Neuronal stem cell (in vitro differentiated cells): ENCODE measurements around the gene GPR156.

Source experiments
- DNase-seq: peaks from one replicate; pipeline ENCODE4 v3.0.0-alpha.2; 2013; ENCODE audit warnings: low spot score
- H2AFZ ChIP-seq: one replicate; pipeline ENCODE4 v1.6.1; 2013; ENCODE audit warnings: mild to moderate bottlenecking, low read length, inconsistent platforms
- H2AK5ac ChIP-seq: 2 replicates; pipeline ENCODE4 v1.6.1; 2013; ENCODE audit warnings: low read depth, mild to moderate bottlenecking, inconsistent platforms, low read length, moderate library complexity, mixed read lengths
- H2BK120ac ChIP-seq: 2 replicates; pipeline ENCODE4 v1.6.1; 2013; ENCODE audit warnings: low read depth, mild to moderate bottlenecking, inconsistent platforms, low read length, moderate library complexity, mixed read lengths
- H2BK12ac ChIP-seq: one replicate; pipeline ENCODE4 v1.6.1; 2013; ENCODE audit warnings: low read length, inconsistent platforms
- H2BK15ac ChIP-seq: 2 replicates; pipeline ENCODE4 v1.6.1; 2013; ENCODE audit warnings: mild to moderate bottlenecking, low read length, inconsistent platforms, mixed read lengths
- H2BK5ac ChIP-seq: one replicate; pipeline ENCODE4 v1.6.1; 2013; ENCODE audit warnings: inconsistent platforms, mild to moderate bottlenecking, low read length, moderate library complexity
- H3K14ac ChIP-seq: one replicate; pipeline ENCODE4 v1.6.1; 2013; ENCODE audit warnings: low read length, inconsistent platforms
- H3K18ac ChIP-seq: 2 replicates; pipeline ENCODE4 v1.6.1; 2013; ENCODE audit warnings: low read length, inconsistent platforms
- H3K23ac ChIP-seq: 2 replicates; pipeline ENCODE4 v1.6.1; 2013; ENCODE audit warnings: low read depth, mild to moderate bottlenecking, mixed read lengths, low read length, inconsistent platforms; ENCODE audit not compliant: poor library complexity
- H3K27ac ChIP-seq: replicated peaks from 3 replicates; pipeline ENCODE4 v1.5.1; 2013; ENCODE audit warnings: low read length, inconsistent platforms
- H3K27me3 ChIP-seq, 3 experiments: 2 replicates each; pipeline ENCODE4 v1.6.1; 2013; ENCODE audit warnings: low read length in 3 of 3, mild to moderate bottlenecking in 2 of 3, inconsistent platforms in 1 of 3, low read depth in 1 of 3, mixed read lengths in 1 of 3, moderate library complexity in 1 of 3; ENCODE audit not compliant: control insufficient read depth in 3 of 3, insufficient read depth in 3 of 3
- H3K36me3 ChIP-seq, 2 donors: replicated peaks in 1 of 2; 2 replicates each; pipeline ENCODE4 v1.6.1; 2013; ENCODE audit warnings: low read length in 2 of 2; ENCODE audit not compliant: control insufficient read depth in 2 of 2, insufficient read depth in 2 of 2
- H3K4ac ChIP-seq: 2 replicates; pipeline ENCODE4 v1.6.1; 2013; ENCODE audit warnings: inconsistent platforms, mild to moderate bottlenecking, low read length, moderate library complexity
- H3K4me1 ChIP-seq, 2 donors: 1 replicate in 1 of 2; 2 replicates in 1 of 2; pipeline ENCODE4 v1.6.1; 2013; ENCODE audit warnings: low read length in 2 of 2, low read depth in 1 of 2; ENCODE audit not compliant: control insufficient read depth in 2 of 2, insufficient read depth in 1 of 2
- H3K4me2 ChIP-seq: one replicate; pipeline ENCODE4 v1.6.1; 2013; ENCODE audit warnings: mild to moderate bottlenecking, low read length, inconsistent platforms; ENCODE audit not compliant: insufficient read depth, poor library complexity, severe bottlenecking
- H3K4me3 ChIP-seq, 2 donors: 2 replicates each; pipeline ENCODE4 v1.5.1; 2013; ENCODE audit warnings: low read length in 2 of 2, mild to moderate bottlenecking in 2 of 2, inconsistent platforms in 1 of 2, moderate library complexity in 1 of 2
- H3K79me1 ChIP-seq: one replicate; pipeline ENCODE4 v1.6.1; 2013; ENCODE audit warnings: low read depth, mild to moderate bottlenecking, inconsistent platforms, low read length, moderate library complexity
- H3K9ac ChIP-seq: one replicate; pipeline ENCODE4 v1.6.1; 2013; ENCODE audit warnings: mild to moderate bottlenecking, low read depth, low read length, inconsistent platforms; ENCODE audit not compliant: poor library complexity
- H3K9me3 ChIP-seq, 2 donors: replicated peaks in 1 of 2; 2 replicates each; pipeline versions ENCODE3 to v1.6.1; 2013; ENCODE audit warnings: low read length in 2 of 2, mild to moderate bottlenecking in 2 of 2, inconsistent platforms in 1 of 2, low read depth in 1 of 2, mixed read lengths in 1 of 2, moderate library complexity in 1 of 2; ENCODE audit not compliant: control insufficient read depth in 2 of 2, insufficient read depth in 1 of 2
- H4K8ac ChIP-seq: one replicate; pipeline ENCODE4 v1.6.1; 2013; ENCODE audit warnings: low read depth, mild to moderate bottlenecking, inconsistent platforms, low read length, moderate library complexity
- H4K91ac ChIP-seq: one replicate; pipeline ENCODE4 v1.6.1; 2013; ENCODE audit warnings: low read length, low read depth, mild to moderate bottlenecking, inconsistent platforms; ENCODE audit not compliant: poor library complexity
- WGBS, 2 donors: extraction: QIAGEN DNeasy Blood & Tissue Kit; methylation state at CpG; one replicate each; pipeline ENCODE4 v1.1.7; 2013; ENCODE audit warnings: missing lambda C conversion rate in 2 of 2, mixed read lengths in 1 of 2; ENCODE audit not compliant: insufficient read length in 2 of 2, insufficient replicate concordance in 1 of 2; ENCODE audit errors: extremely low coverage in 2 of 2; 5-methylcytosine and 5-hydroxymethylcytosine counted together

Gene GPR156

DNA sequence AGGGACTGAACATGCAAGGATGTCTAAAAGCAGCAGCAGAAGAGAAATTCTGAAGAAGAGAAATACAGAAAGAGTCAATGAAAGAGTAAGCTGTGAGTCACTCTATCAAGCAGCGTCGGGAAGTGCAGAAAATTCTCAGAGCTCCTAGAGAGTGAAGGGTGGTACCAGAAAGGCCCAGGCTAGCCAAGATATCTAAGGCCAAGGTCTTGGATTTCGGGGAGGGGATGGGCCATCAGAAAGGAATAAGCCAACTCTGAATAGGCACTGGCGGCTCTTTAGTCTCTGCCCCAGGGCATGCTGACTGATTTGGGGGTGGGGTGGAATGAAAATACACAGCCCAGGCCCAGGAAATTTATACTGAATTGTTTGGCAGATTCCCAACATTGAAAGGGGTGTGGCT, 70.8 kb downstream of the GPR156 start:
- DNase-seq = no peak
- H3K14ac ChIP-seq = no peak overlapping the region
- H4K91ac ChIP-seq = no peak overlapping the region
- H2AK5ac ChIP-seq = no peak overlapping the region
- H3K27me3 ChIP-seq = no peaks in the 10 kb centered on the region
- H3K18ac ChIP-seq = no peak overlapping the region
- no peak overlapping the region for H4K8ac ChIP-seq
- H3K9ac ChIP-seq = no peak overlapping the region
- H3K79me1 ChIP-seq = no peaks in the 10 kb centered on the region
- no peaks in the 10 kb centered on the region for H3K36me3 ChIP-seq
- no peak overlapping the region for H2BK5ac ChIP-seq
- peak overlapping the region; percentile 7 for H2AFZ ChIP-seq
- H2BK15ac ChIP-seq = no peak overlapping the region
- peaks cover 0 to 3% of the 10 kb centered on the region in 2 donors for H3K4me1 ChIP-seq
- no peak overlapping the region for H2BK120ac ChIP-seq
- no peak overlapping the region for H3K4me2 ChIP-seq
- no peak overlapping the region for H3K27ac ChIP-seq
- H2BK12ac ChIP-seq = no peak overlapping the region
- WGBS, 2 donors = no CpG with 5 or more reads among the region's 4 CpGs
- H3K4ac ChIP-seq = no peak overlapping the region
- H3K23ac ChIP-seq = no peak overlapping the region
- H3K9me3 ChIP-seq = no peaks in the 10 kb centered on the region
- no peak overlapping the region for H3K4me3 ChIP-seq

- Histone ChIP-seq H3K9me3 (no peaks in the 10 kb centered on the region), H3K4me3 (no peak overlapping the region), H3K27ac (no peak overlapping the region), H2BK5ac (no peak overlapping the region), H2AFZ (no peak overlapping the region), H3K9ac (no peak overlapping the region), H3K18ac (no peak overlapping the region), H2AK5ac (no peak overlapping the region), H4K8ac (no peak overlapping the region), H2BK12ac (no peak overlapping the region), H3K4me1 (peaks cover 0 to 3% of the 10 kb centered on the region in 2 donors), H3K36me3 (no peaks in the 10 kb centered on the region), H3K4me2 (no peak overlapping the region), H3K27me3 (no peaks in the 10 kb centered on the region), H2BK120ac (no peak overlapping the region), H2BK15ac (no peak overlapping the region), H4K91ac (no peak overlapping the region), H3K14ac (no peak overlapping the region), H3K23ac (no peak overlapping the region), H3K4ac (no peak overlapping the region), H3K79me1 (no peaks in the 10 kb centered on the region)
- no CpG with 5 or more reads among the region's 1 CpG for WGBS, 2 donors
- DNase-seq = no peak
Measured at GRCh38 chr3:120212505-120212904, 72.5 kb downstream of the GPR156 start.

DNA sequence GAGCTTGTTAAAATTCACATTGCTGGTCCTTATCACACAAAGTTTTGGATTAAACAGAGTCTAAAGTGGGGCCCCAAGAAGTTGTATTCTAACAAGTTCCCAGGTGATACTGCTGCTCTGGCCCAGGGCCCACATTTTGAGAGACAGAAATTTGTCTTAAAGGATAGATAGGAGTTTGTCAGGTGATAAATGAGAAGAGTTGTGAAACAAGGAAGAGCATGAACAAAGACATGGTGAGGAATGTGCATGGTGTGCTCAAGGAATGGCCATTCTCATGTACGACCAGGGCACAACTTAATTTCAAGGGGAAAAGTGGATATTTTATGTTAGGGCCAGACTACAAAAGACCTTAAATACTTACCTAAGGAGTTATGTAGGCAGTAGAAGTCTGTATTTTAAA, 75.6 kb downstream of the GPR156 start:
- no peak overlapping the region for H2AFZ ChIP-seq
- no peaks in the 10 kb centered on the region for H3K9me3 ChIP-seq
- H3K9ac ChIP-seq = no peak overlapping the region
- H3K36me3 ChIP-seq = no peaks in the 10 kb centered on the region
- H4K91ac ChIP-seq = no peak overlapping the region
- H3K27ac ChIP-seq = no peak overlapping the region
- no peak overlapping the region for H2AK5ac ChIP-seq
- H3K4ac ChIP-seq = no peak overlapping the region
- H3K4me3 ChIP-seq = no peak overlapping the region
- no peak overlapping the region for H2BK120ac ChIP-seq
- no CpG with 5 or more reads among the region's 1 CpG for WGBS, 2 donors
- H3K4me2 ChIP-seq = no peak overlapping the region
- H3K79me1 ChIP-seq = no peaks in the 10 kb centered on the region
- H3K18ac ChIP-seq = no peak overlapping the region
- no peak overlapping the region for H3K23ac ChIP-seq
- H3K27me3 ChIP-seq = no peaks in the 10 kb centered on the region
- H2BK12ac ChIP-seq = no peak overlapping the region
- no peak overlapping the region for H2BK5ac ChIP-seq
- H4K8ac ChIP-seq = no peak overlapping the region
- no peak overlapping the region for H3K14ac ChIP-seq
- no peak for DNase-seq
- no peaks in the 10 kb centered on the region for H3K4me1 ChIP-seq
- no peak overlapping the region for H2BK15ac ChIP-seq

DNA sequence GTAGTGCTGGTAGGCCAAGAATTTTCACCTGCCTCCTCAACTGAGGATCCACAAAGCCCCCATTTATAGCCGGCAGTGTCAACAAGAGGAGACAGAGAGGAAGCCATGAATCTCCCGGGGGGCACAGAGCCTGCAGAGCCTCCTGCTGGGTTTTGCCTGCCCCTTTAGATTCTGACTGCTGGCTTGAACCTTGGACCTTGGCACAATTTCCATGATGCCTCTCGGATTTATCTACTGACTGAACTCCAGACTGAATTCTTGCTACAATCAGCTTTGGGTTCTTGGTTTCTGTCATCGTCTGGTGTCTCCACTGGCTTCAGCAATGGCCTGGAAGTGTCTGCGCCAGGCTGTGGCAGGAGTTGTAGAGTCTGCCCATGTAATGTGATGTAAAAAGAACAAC, 80.7 kb downstream of the GPR156 start:
- Histone ChIP-seq H3K4me3 (no peak overlapping the region), H3K79me1 (no peaks in the 10 kb centered on the region), H2BK120ac (no peak overlapping the region), H3K4me2 (no peak overlapping the region), H2AK5ac (no peak overlapping the region), H2BK5ac (no peak overlapping the region), H2AFZ (no peak overlapping the region), H3K4ac (no peak overlapping the region), H3K27me3 (no peaks in the 10 kb centered on the region), H3K36me3 (no peaks in the 10 kb centered on the region), H2BK12ac (no peak overlapping the region), H3K9me3 (no peaks in the 10 kb centered on the region), H4K8ac (no peak overlapping the region), H2BK15ac (no peak overlapping the region), H3K4me1 (peaks cover 3 to 9% of the 10 kb centered on the region in 2 donors), H3K14ac (no peak overlapping the region), H4K91ac (no peak overlapping the region), H3K27ac (no peak overlapping the region), H3K9ac (no peak overlapping the region), H3K18ac (no peak overlapping the region), H3K23ac (no peak overlapping the region)
- no CpG with 5 or more reads among the region's 5 CpGs for WGBS, 2 donors
- no peak for DNase-seq
